Myocyte (in vitro differentiated cells): ENCODE results near the gene NLRP6. TPM values are rescaled to one million over a fixed set of nuclear protein-coding genes. Genes with fewer than 3 reads are reported as not detected.

Source experiments
- total RNA-seq: library from RNA; depleted of rRNA; stranded (reverse); fragments of >200 nt; gene quantifications from 2 replicates; pipeline ENCODE4 v1.2.3, GENCODE V29; 2014

NLRP6 gene
- total RNA-seq, 1 donor from 2014 or later, result not detected

Other genes starting within 250 kb of the NLRP6 start
- 0.75 TPM in 1 of 2 replicates, not detected in the other for gene SCGB1C1, start 85.3 kb upstream of the NLRP6 start, total RNA-seq
- 19.3 and 21.1 TPM in 2 replicates for gene BET1L, start 71.0 kb upstream of the NLRP6 start, total RNA-seq
- gene RIC8A, start 70.7 kb upstream of the NLRP6 start, total RNA-seq, result 139 and 149 TPM in 2 replicates
- gene SIRT3, start 42.1 kb upstream of the NLRP6 start, total RNA-seq, result 7.9 and 9.4 TPM in 2 replicates
- 104 and 116 TPM in 2 replicates for gene PSMD13, start 41.4 kb upstream of the NLRP6 start, total RNA-seq
- gene PGGHG, start 10.7 kb downstream of the NLRP6 start, total RNA-seq, result 8.2 and 8.3 TPM in 2 replicates
- not detected in 2 replicates for gene IFITM5, start 21.1 kb downstream of the NLRP6 start, total RNA-seq
- 12.5 and 14.4 TPM in 2 replicates for gene IFITM2, start 29.4 kb downstream of the NLRP6 start, total RNA-seq
- gene IFITM1, start 35.6 kb downstream of the NLRP6 start, total RNA-seq, result 14.3 and 17.3 TPM in 2 replicates
- 33.1 and 57.7 TPM in 2 replicates for gene IFITM3, start 42.5 kb downstream of the NLRP6 start, total RNA-seq
- 0.40 and 1.3 TPM in 2 replicates for gene B4GALNT4, start 91.1 kb downstream of the NLRP6 start, total RNA-seq
- gene PKP3, start 115.8 kb downstream of the NLRP6 start, total RNA-seq, result 1.4 and 8.9 TPM in 2 replicates
- gene SIGIRR, start 136.6 kb downstream of the NLRP6 start, total RNA-seq, result 1.5 and 1.7 TPM in 2 replicates
- gene ANO9, start 163.6 kb downstream of the NLRP6 start, total RNA-seq, result 0.42 and 0.94 TPM in 2 replicates
- gene PTDSS2, start 171.9 kb downstream of the NLRP6 start, total RNA-seq, result 78.1 and 110 TPM in 2 replicates
- gene RNH1, start 228.8 kb downstream of the NLRP6 start, total RNA-seq, result 419 and 464 TPM in 2 replicates